ENCODE results near the gene CPED1.
"Not testable (repeated sequence)": the region's sequence is repeated elsewhere in the genome, so short reads cannot be mapped to it uniquely, and the experiment has no call there.

Gene CPED1

GRCh38 chr7:121123032-121123431 lies 134.5 kb downstream of the CPED1 start:
- Histone ChIP-seq H3K23ac (ENCODE audit: low read depth, low read length, poor library complexity) (no peak overlapping the region), H3K18ac (ENCODE audit: low read length) (no peak overlapping the region), H2BK15ac (ENCODE audit: low read length) (no peak overlapping the region), H3K4ac (ENCODE audit: low read length) (no peak overlapping the region), H2AK5ac (ENCODE audit: low read depth, low read length) (no peak overlapping the region), H3K36me3 (replicated peaks in 1 of 2; ENCODE audit: control insufficient read depth in 2 of 2, insufficient read depth in 2 of 2, low read length in 2 of 2) (no peaks in the 10 kb centered on the region), H3K27me3 (ENCODE audit: control insufficient read depth in 3 of 3, insufficient read depth in 3 of 3, low read depth in 1 of 3, low read length in 3 of 3) (no peaks in the 10 kb centered on the region), H3K4me1 (ENCODE audit: control insufficient read depth in 2 of 2, insufficient read depth in 1 of 2, low read depth in 1 of 2, low read length in 2 of 2) (no peaks in the 10 kb centered on the region), H4K8ac (ENCODE audit: low read depth, low read length) (no peak overlapping the region), H2AFZ (ENCODE audit: low read length) (no peak overlapping the region), H3K14ac (ENCODE audit: low read length) (no peak overlapping the region), H3K4me3 (ENCODE audit: low read length in 2 of 2) (no peak overlapping the region), H3K79me1 (ENCODE audit: low read depth, low read length) (no peaks in the 10 kb centered on the region), H2BK12ac (ENCODE audit: low read length) (no peak overlapping the region), H3K9ac (ENCODE audit: low read depth, low read length, poor library complexity) (no peak overlapping the region), H2BK120ac (ENCODE audit: low read depth, low read length) (no peak overlapping the region), H4K91ac (ENCODE audit: low read depth, low read length, poor library complexity) (no peak overlapping the region), H3K4me2 (ENCODE audit: insufficient read depth, low read length, poor library complexity, severe bottlenecking) (no peak overlapping the region), H2BK5ac (ENCODE audit: low read length) (no peak overlapping the region), H3K27ac (replicated peaks; ENCODE audit: low read length) (no peak overlapping the region), H3K9me3 (replicated peaks in 1 of 2; ENCODE audit: control insufficient read depth in 2 of 2, insufficient read depth in 1 of 2, low read depth in 1 of 2, low read length in 2 of 2) (no peaks in the 10 kb centered on the region)
- DNase-seq (ENCODE audit: low spot score) = no peak
- no CpG with 5 or more reads among the region's 2 CpGs for WGBS, 2 donors (ENCODE audit: extremely low coverage in 2 of 2, insufficient read length in 2 of 2, insufficient replicate concordance in 1 of 2)

- H2AK5ac ChIP-seq (ENCODE audit: low read depth, low read length); H4K8ac ChIP-seq (ENCODE audit: low read depth, low read length); H2BK120ac ChIP-seq (ENCODE audit: low read depth, low read length); H3K4me2 ChIP-seq (ENCODE audit: insufficient read depth, low read length, poor library complexity, severe bottlenecking); H2AFZ ChIP-seq (ENCODE audit: low read length); H2BK5ac ChIP-seq (ENCODE audit: low read length); H3K4me3 ChIP-seq (ENCODE audit: low read length in 2 of 2); H3K4me1 ChIP-seq (ENCODE audit: control insufficient read depth in 2 of 2, insufficient read depth in 1 of 2, low read depth in 1 of 2, low read length in 2 of 2); DNase-seq (ENCODE audit: low spot score); H3K23ac ChIP-seq (ENCODE audit: low read depth, low read length, poor library complexity); H2BK15ac ChIP-seq (ENCODE audit: low read length); H3K27me3 ChIP-seq (ENCODE audit: control insufficient read depth in 3 of 3, insufficient read depth in 3 of 3, low read depth in 1 of 3, low read length in 3 of 3); H3K27ac ChIP-seq (replicated peaks; ENCODE audit: low read length); H3K14ac ChIP-seq (ENCODE audit: low read length); H3K4ac ChIP-seq (ENCODE audit: low read length); H3K9me3 ChIP-seq (replicated peaks in 1 of 2; ENCODE audit: control insufficient read depth in 2 of 2, insufficient read depth in 1 of 2, low read depth in 1 of 2, low read length in 2 of 2); H3K18ac ChIP-seq (ENCODE audit: low read length); H3K36me3 ChIP-seq (replicated peaks in 1 of 2; ENCODE audit: control insufficient read depth in 2 of 2, insufficient read depth in 2 of 2, low read length in 2 of 2); H2BK12ac ChIP-seq (ENCODE audit: low read length); H4K91ac ChIP-seq (ENCODE audit: low read depth, low read length, poor library complexity); H3K79me1 ChIP-seq (ENCODE audit: low read depth, low read length); H3K9ac ChIP-seq (ENCODE audit: low read depth, low read length, poor library complexity): not testable (repeated sequence)
- no CpG with 5 or more reads among the region's 1 CpG for WGBS, 2 donors (ENCODE audit: extremely low coverage in 2 of 2, insufficient read length in 2 of 2, insufficient replicate concordance in 1 of 2)
Observed at GRCh38 chr7:121125454-121125853, 136.9 kb downstream of the CPED1 start.

DNA sequence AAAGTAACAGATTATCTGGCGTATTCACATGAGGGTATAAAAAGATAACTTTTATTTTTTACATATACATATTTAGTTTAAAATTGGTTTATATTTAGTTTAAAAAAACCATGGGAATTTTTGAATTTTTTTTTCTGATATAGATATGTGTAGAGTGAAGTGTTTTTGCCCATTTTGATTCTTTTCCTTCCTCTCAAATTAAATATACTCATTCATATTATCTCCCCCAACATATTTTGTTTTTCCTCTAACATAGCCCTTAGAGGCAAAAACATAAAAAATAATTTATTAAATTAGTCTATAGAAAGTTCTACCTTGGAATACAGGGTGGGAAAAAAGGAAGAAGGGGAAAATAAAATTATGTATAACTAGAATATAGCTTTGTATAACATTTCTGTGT lies 137.7 kb downstream of the CPED1 start:
- H3K79me1 ChIP-seq (ENCODE audit: low read depth, low read length) = no peaks in the 10 kb centered on the region
- H3K18ac ChIP-seq (ENCODE audit: low read length) = no peak overlapping the region
- no peak overlapping the region for H2AFZ ChIP-seq (ENCODE audit: low read length)
- H2BK120ac ChIP-seq (ENCODE audit: low read depth, low read length) = no peak overlapping the region
- no peaks in the 10 kb centered on the region for H3K9me3 ChIP-seq (replicated peaks in 1 of 2; ENCODE audit: control insufficient read depth in 2 of 2, insufficient read depth in 1 of 2, low read depth in 1 of 2, low read length in 2 of 2)
- no peaks in the 10 kb centered on the region for H3K36me3 ChIP-seq (replicated peaks in 1 of 2; ENCODE audit: control insufficient read depth in 2 of 2, insufficient read depth in 2 of 2, low read length in 2 of 2)
- no peak overlapping the region for H3K4me2 ChIP-seq (ENCODE audit: insufficient read depth, low read length, poor library complexity, severe bottlenecking)
- no peaks in the 10 kb centered on the region for H3K27me3 ChIP-seq (ENCODE audit: control insufficient read depth in 3 of 3, insufficient read depth in 3 of 3, low read depth in 1 of 3, low read length in 3 of 3)
- no peak overlapping the region for H2BK15ac ChIP-seq (ENCODE audit: low read length)
- H3K23ac ChIP-seq (ENCODE audit: low read depth, low read length, poor library complexity) = no peak overlapping the region
- no peak overlapping the region for H4K8ac ChIP-seq (ENCODE audit: low read depth, low read length)
- H2AK5ac ChIP-seq (ENCODE audit: low read depth, low read length) = no peak overlapping the region
- H3K4me1 ChIP-seq (ENCODE audit: control insufficient read depth in 2 of 2, insufficient read depth in 1 of 2, low read depth in 1 of 2, low read length in 2 of 2) = no peaks in the 10 kb centered on the region
- no CpG with 5 or more reads among the region's 1 CpG for WGBS, 2 donors (ENCODE audit: extremely low coverage in 2 of 2, insufficient read length in 2 of 2, insufficient replicate concordance in 1 of 2)
- no peak overlapping the region for H2BK5ac ChIP-seq (ENCODE audit: low read length)
- H3K27ac ChIP-seq (replicated peaks; ENCODE audit: low read length) = no peak overlapping the region
- H3K9ac ChIP-seq (ENCODE audit: low read depth, low read length, poor library complexity) = no peak overlapping the region
- H3K4me3 ChIP-seq (ENCODE audit: low read length in 2 of 2) = no peak overlapping the region
- H3K14ac ChIP-seq (ENCODE audit: low read length) = no peak overlapping the region
- no peak overlapping the region for H4K91ac ChIP-seq (ENCODE audit: low read depth, low read length, poor library complexity)
- no peak overlapping the region for H2BK12ac ChIP-seq (ENCODE audit: low read length)
- no peak overlapping the region for H3K4ac ChIP-seq (ENCODE audit: low read length)
- no peak for DNase-seq (ENCODE audit: low spot score)

DNA sequence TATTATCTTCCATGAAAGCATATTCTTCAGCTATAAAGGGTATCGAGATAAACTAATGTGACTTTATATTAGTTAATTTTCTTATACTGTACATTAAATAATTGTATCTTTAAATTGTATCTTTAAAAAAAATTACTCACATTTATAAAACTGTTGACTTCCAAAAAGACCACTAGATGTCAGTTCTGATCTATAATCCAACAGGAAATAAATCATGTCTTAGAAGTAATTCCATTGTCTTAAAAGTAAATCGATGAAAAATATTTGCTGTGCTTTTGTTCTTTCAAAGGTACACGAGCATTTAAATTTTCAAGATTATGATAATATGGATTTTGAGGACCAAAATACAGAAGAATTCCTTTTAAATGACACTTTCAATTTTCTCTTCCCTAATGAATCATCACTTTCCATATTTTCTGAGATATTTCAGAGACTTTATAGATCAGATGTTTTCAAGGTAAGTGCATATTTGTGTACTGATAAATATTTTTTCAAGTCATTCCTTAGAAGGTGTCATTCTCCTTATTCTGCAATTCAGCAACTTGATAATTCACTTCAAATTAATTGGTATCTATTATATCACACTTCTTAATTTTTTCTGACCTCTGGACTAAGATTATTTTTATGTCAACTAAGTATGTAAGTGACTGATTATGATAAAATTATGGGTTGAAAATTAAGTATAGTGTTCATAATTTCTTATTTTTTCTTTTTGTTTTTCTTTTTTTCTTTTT lies 138.5 kb downstream of the CPED1 start:
- Histone ChIP-seq H3K4me2 (ENCODE audit: insufficient read depth, low read length, poor library complexity, severe bottlenecking) (no peak overlapping the region), H3K23ac (ENCODE audit: low read depth, low read length, poor library complexity) (no peak overlapping the region), H4K91ac (ENCODE audit: low read depth, low read length, poor library complexity) (no peak overlapping the region), H2BK5ac (ENCODE audit: low read length) (no peak overlapping the region), H3K36me3 (replicated peaks in 1 of 2; ENCODE audit: control insufficient read depth in 2 of 2, insufficient read depth in 2 of 2, low read length in 2 of 2) (no peaks in the 10 kb centered on the region), H3K9me3 (replicated peaks in 1 of 2; ENCODE audit: control insufficient read depth in 2 of 2, insufficient read depth in 1 of 2, low read depth in 1 of 2, low read length in 2 of 2) (no peaks in the 10 kb centered on the region), H3K14ac (ENCODE audit: low read length) (no peak overlapping the region), H2BK15ac (ENCODE audit: low read length) (no peak overlapping the region), H3K79me1 (ENCODE audit: low read depth, low read length) (no peaks in the 10 kb centered on the region), H3K4me1 (ENCODE audit: control insufficient read depth in 2 of 2, insufficient read depth in 1 of 2, low read depth in 1 of 2, low read length in 2 of 2) (no peaks in the 10 kb centered on the region), H2AFZ (ENCODE audit: low read length) (no peak overlapping the region), H2BK12ac (ENCODE audit: low read length) (no peak overlapping the region), H3K27me3 (ENCODE audit: control insufficient read depth in 3 of 3, insufficient read depth in 3 of 3, low read depth in 1 of 3, low read length in 3 of 3) (no peaks in the 10 kb centered on the region), H3K4me3 (ENCODE audit: low read length in 2 of 2) (no peak overlapping the region), H3K18ac (ENCODE audit: low read length) (no peak overlapping the region), H2BK120ac (ENCODE audit: low read depth, low read length) (no peak overlapping the region), H4K8ac (ENCODE audit: low read depth, low read length) (no peak overlapping the region), H3K4ac (ENCODE audit: low read length) (no peak overlapping the region), H2AK5ac (ENCODE audit: low read depth, low read length) (no peak overlapping the region), H3K27ac (replicated peaks; ENCODE audit: low read length) (no peak overlapping the region), H3K9ac (ENCODE audit: low read depth, low read length, poor library complexity) (no peak overlapping the region)
- no CpG with 5 or more reads among the region's 3 CpGs for WGBS, 2 donors (ENCODE audit: extremely low coverage in 2 of 2, insufficient read length in 2 of 2, insufficient replicate concordance in 1 of 2)
- no peak for DNase-seq (ENCODE audit: low spot score)
